GM19025 (cell line): ENCODE results near the gene IL1F10.
"Not testable (repeated sequence)": the region's sequence is repeated elsewhere in the genome, so short reads cannot be mapped to it uniquely, and the experiment has no call there.

Experiments used
- ATAC-seq: cut with Tn5 transposase; IDR thresholded peaks from one replicate; pipeline ENCODE4 v1.9.1; 2021; ENCODE audit warnings: mild to moderate bottlenecking, low read depth, moderate library complexity; ENCODE audit not compliant: unreplicated experiment

IL1F10 gene

GRCh38 chr2:113078350-113078839 is 10.6 kb downstream of the IL1F10 start:
- ATAC-seq, result no peak

- ATAC-seq, result no peak
Measured at GRCh38 chr2:113079131-113079530, 11.4 kb downstream of the IL1F10 start.

- no peak for ATAC-seq
Measured at GRCh38 chr2:113080134-113080533, 12.4 kb downstream of the IL1F10 start.

GRCh38 chr2:113081488-113082210 is 13.9 kb downstream of the IL1F10 start:
- ATAC-seq, result no peak

- ATAC-seq, result no peak
Measured at GRCh38 chr2:113083296-113083695, 15.5 kb downstream of the IL1F10 start.

GRCh38 chr2:113084249-113085000 is 16.7 kb downstream of the IL1F10 start:
- no peak for ATAC-seq

GRCh38 chr2:113085542-113085941 is 17.8 kb downstream of the IL1F10 start:
- no peak for ATAC-seq

- no peak for ATAC-seq
Measured at GRCh38 chr2:113088213-113088992, 20.6 kb downstream of the IL1F10 start.

- no peak for ATAC-seq
Measured at GRCh38 chr2:113089916-113090315, 22.1 kb downstream of the IL1F10 start.

- ATAC-seq, result no peak
Measured at GRCh38 chr2:113091231-113091896, 23.6 kb downstream of the IL1F10 start.

GRCh38 chr2:113092864-113093612 is 25.3 kb downstream of the IL1F10 start:
- no peak for ATAC-seq

GRCh38 chr2:113093613-113093977 is 25.8 kb downstream of the IL1F10 start:
- ATAC-seq, result no peak

GRCh38 chr2:113096306-113096705 is 28.5 kb downstream of the IL1F10 start:
- ATAC-seq, result not testable (repeated sequence)

- ATAC-seq, result not testable (repeated sequence)
Measured at GRCh38 chr2:113096842-113097618, 29.3 kb downstream of the IL1F10 start.

GRCh38 chr2:113098041-113098440 is 30.3 kb downstream of the IL1F10 start:
- no peak for ATAC-seq

- ATAC-seq, result no peak
Measured at GRCh38 chr2:113098532-113098931, 30.8 kb downstream of the IL1F10 start.

GRCh38 chr2:113102133-113102532 is 34.4 kb downstream of the IL1F10 start:
- ATAC-seq, result no peak

- no peak for ATAC-seq
Measured at GRCh38 chr2:113103277-113103676, 35.5 kb downstream of the IL1F10 start.

- ATAC-seq, result no peak
Measured at GRCh38 chr2:113104054-113104611, 36.4 kb downstream of the IL1F10 start.
